ENCODE data around the gene SLC6A9.

DNA sequence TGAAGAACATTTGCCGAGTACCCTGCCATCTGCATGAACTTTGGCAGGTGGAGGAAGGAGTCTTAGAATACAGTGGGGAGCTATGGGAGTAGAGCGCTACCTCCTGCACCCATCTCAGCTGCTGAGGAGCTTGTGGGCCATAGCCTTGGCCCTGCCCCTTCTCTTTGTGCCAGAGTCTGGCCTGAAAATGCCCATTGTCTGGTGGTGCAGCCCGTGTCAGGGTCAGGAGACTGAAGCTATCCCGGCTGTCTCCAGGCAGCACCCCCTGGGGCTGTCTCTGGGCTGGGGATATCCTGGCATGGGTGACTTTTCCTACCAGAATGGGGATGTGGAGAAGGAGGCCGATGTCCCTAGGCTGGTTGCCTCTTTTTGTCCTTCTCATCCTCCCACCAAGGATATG, 77.2 kb downstream of the SLC6A9 start:
- TF ChIP-seq CTCF (IDR thresholded peaks at IDR 0.05 in 8 of 11, conservative IDR thresholded peaks at IDR 0.05 in 3 of 11): no peak
- no peak for TF ChIP-seq POLR2AphosphoS5 (IDR thresholded peaks at IDR 0.05)
- TF ChIP-seq POLR2A (IDR thresholded peaks at IDR 0.05): no peak

All from spleen (tissue), 7 donors.